Measurements from ENCODE around the gene MRPS18A.
A peak's percentile ranks its signal among the peaks of the same experiment; 100 is the strongest.

MRPS18A gene

GRCh38 chr6:43712579-43712978 is 25.0 kb upstream of the MRPS18A start:
- DNase-seq (ENCODE audit: insufficient read length, low spot score), result no peak
- FAIRE-seq, result no peak
- TF ChIP-seq SPI1 (IDR thresholded peaks at IDR 0.05; ENCODE audit: low read depth, low read length) (no peak), TAF1 (IDR thresholded peaks at IDR 0.05; ENCODE audit: low read depth, low read length) (no peak), POLR2AphosphoS5 (IDR thresholded peaks at IDR 0.05; ENCODE audit: low read depth, low read length) (no peak), POU2F2 (IDR thresholded peaks at IDR 0.05; ENCODE audit: low read depth, low read length) (no peak), POLR2A (IDR thresholded peaks at IDR 0.05; ENCODE audit: low read depth, low read length) (no peak), PAX5 (IDR thresholded peaks at IDR 0.05; ENCODE audit: insufficient read depth, low read length, severe bottlenecking) (no peak)

- TF ChIP-seq POU2F2 (IDR thresholded peaks at IDR 0.05; ENCODE audit: low read depth, low read length) (no peak), SPI1 (IDR thresholded peaks at IDR 0.05; ENCODE audit: low read depth, low read length) (no peak), POLR2A (IDR thresholded peaks at IDR 0.05; ENCODE audit: low read depth, low read length) (no peak), POLR2AphosphoS5 (IDR thresholded peaks at IDR 0.05; ENCODE audit: low read depth, low read length) (no peak), PAX5 (IDR thresholded peaks at IDR 0.05; ENCODE audit: insufficient read depth, low read length, severe bottlenecking) (no peak), TAF1 (IDR thresholded peaks at IDR 0.05; ENCODE audit: low read depth, low read length) (no peak)
- FAIRE-seq, result no peak
- DNase-seq (ENCODE audit: insufficient read length, low spot score), result no peak
Observed at GRCh38 chr6:43710576-43710975, 23.0 kb upstream of the MRPS18A start.

GRCh38 chr6:43709654-43710303 is 22.2 kb upstream of the MRPS18A start:
- no peak for TF ChIP-seq TAF1 (IDR thresholded peaks at IDR 0.05; ENCODE audit: low read depth, low read length)
- no peak for TF ChIP-seq POLR2AphosphoS5 (IDR thresholded peaks at IDR 0.05; ENCODE audit: low read depth, low read length)
- TF ChIP-seq PAX5 (IDR thresholded peaks at IDR 0.05; ENCODE audit: insufficient read depth, low read length, severe bottlenecking), result no peak
- TF ChIP-seq SPI1 (IDR thresholded peaks at IDR 0.05; ENCODE audit: low read depth, low read length), result no peak
- no peak for TF ChIP-seq POLR2A (IDR thresholded peaks at IDR 0.05; ENCODE audit: low read depth, low read length)
- no peak for TF ChIP-seq POU2F2 (IDR thresholded peaks at IDR 0.05; ENCODE audit: low read depth, low read length)
- peak; percentile 9 for FAIRE-seq

GRCh38 chr6:43708860-43709653 is 21.5 kb upstream of the MRPS18A start:
- FAIRE-seq, result no peak
- no peak for DNase-seq (ENCODE audit: insufficient read length, low spot score)
- no peak for TF ChIP-seq TAF1 (IDR thresholded peaks at IDR 0.05; ENCODE audit: low read depth, low read length)
- no peak for TF ChIP-seq PAX5 (IDR thresholded peaks at IDR 0.05; ENCODE audit: insufficient read depth, low read length, severe bottlenecking)
- no peak for TF ChIP-seq POLR2AphosphoS5 (IDR thresholded peaks at IDR 0.05; ENCODE audit: low read depth, low read length)
- TF ChIP-seq POU2F2 (IDR thresholded peaks at IDR 0.05; ENCODE audit: low read depth, low read length), result no peak
- TF ChIP-seq SPI1 (IDR thresholded peaks at IDR 0.05; ENCODE audit: low read depth, low read length), result no peak
- no peak for TF ChIP-seq POLR2A (IDR thresholded peaks at IDR 0.05; ENCODE audit: low read depth, low read length)

More at GRCh38 chr6:43709654-43710303, 22.2 kb upstream of the MRPS18A start:
- DNase-seq (ENCODE audit: insufficient read length, low spot score), result no peak

- DNase-seq (ENCODE audit: insufficient read length, low spot score) (no peak), FAIRE-seq (no peak)
- TF ChIP-seq POLR2A (IDR thresholded peaks at IDR 0.05; ENCODE audit: low read depth, low read length), result no peak
- TF ChIP-seq TAF1 (IDR thresholded peaks at IDR 0.05; ENCODE audit: low read depth, low read length), result no peak
- no peak for TF ChIP-seq POU2F2 (IDR thresholded peaks at IDR 0.05; ENCODE audit: low read depth, low read length)
- TF ChIP-seq SPI1 (IDR thresholded peaks at IDR 0.05; ENCODE audit: low read depth, low read length), result no peak
- TF ChIP-seq POLR2AphosphoS5 (IDR thresholded peaks at IDR 0.05; ENCODE audit: low read depth, low read length), result no peak
- TF ChIP-seq PAX5 (IDR thresholded peaks at IDR 0.05; ENCODE audit: insufficient read depth, low read length, severe bottlenecking), result no peak
Observed at GRCh38 chr6:43707767-43708166, 20.2 kb upstream of the MRPS18A start.

- no peak for TF ChIP-seq POU2F2 (IDR thresholded peaks at IDR 0.05; ENCODE audit: low read depth, low read length)
- TF ChIP-seq TAF1 (IDR thresholded peaks at IDR 0.05; ENCODE audit: low read depth, low read length), result no peak
- TF ChIP-seq POLR2AphosphoS5 (IDR thresholded peaks at IDR 0.05; ENCODE audit: low read depth, low read length), result no peak
- no peak for TF ChIP-seq POLR2A (IDR thresholded peaks at IDR 0.05; ENCODE audit: low read depth, low read length)
- no peak for TF ChIP-seq SPI1 (IDR thresholded peaks at IDR 0.05; ENCODE audit: low read depth, low read length)
- no peak for TF ChIP-seq PAX5 (IDR thresholded peaks at IDR 0.05; ENCODE audit: insufficient read depth, low read length, severe bottlenecking)
- FAIRE-seq, result no peak
- no peak for DNase-seq (ENCODE audit: insufficient read length, low spot score)
Observed at GRCh38 chr6:43707269-43707668, 19.7 kb upstream of the MRPS18A start.

GRCh38 chr6:43706788-43707187 is 19.2 kb upstream of the MRPS18A start:
- FAIRE-seq (no peak), DNase-seq (ENCODE audit: insufficient read length, low spot score) (no peak)
- TF ChIP-seq PAX5 (IDR thresholded peaks at IDR 0.05; ENCODE audit: insufficient read depth, low read length, severe bottlenecking), result no peak
- TF ChIP-seq SPI1 (IDR thresholded peaks at IDR 0.05; ENCODE audit: low read depth, low read length), result no peak
- TF ChIP-seq POLR2A (IDR thresholded peaks at IDR 0.05; ENCODE audit: low read depth, low read length), result no peak
- no peak for TF ChIP-seq POLR2AphosphoS5 (IDR thresholded peaks at IDR 0.05; ENCODE audit: low read depth, low read length)
- TF ChIP-seq TAF1 (IDR thresholded peaks at IDR 0.05; ENCODE audit: low read depth, low read length), result no peak
- no peak for TF ChIP-seq POU2F2 (IDR thresholded peaks at IDR 0.05; ENCODE audit: low read depth, low read length)

GRCh38 chr6:43705996-43706395 is 18.4 kb upstream of the MRPS18A start:
- DNase-seq (ENCODE audit: insufficient read length, low spot score) (no peak), FAIRE-seq (peak; percentile 40)
- TF ChIP-seq PAX5 (IDR thresholded peaks at IDR 0.05; ENCODE audit: insufficient read depth, low read length, severe bottlenecking) (no peak), POLR2AphosphoS5 (IDR thresholded peaks at IDR 0.05; ENCODE audit: low read depth, low read length) (no peak), SPI1 (IDR thresholded peaks at IDR 0.05; ENCODE audit: low read depth, low read length) (peak; percentile 37; the same call in 1 of the 2 replicates), POU2F2 (IDR thresholded peaks at IDR 0.05; ENCODE audit: low read depth, low read length) (no peak)

Data from GM12891 (cell line).